ENCODE measurements around the gene CLVS2.

Gene CLVS2

GRCh38 chr6:122995921-122996793 lies at the start of gene CLVS2:
Gene CLVS2, plus strand, starts transcription at chr6:122996235. Its CDS starts 1,543 bp downstream, at chr6:122997778.
- no peak for DNase-seq

GRCh38 chr6:122947355-122947754 lies 48.7 kb upstream of the CLVS2 start:
- DNase-seq = no peak

GRCh38 chr6:122953766-122954165 lies 42.3 kb upstream of the CLVS2 start:
- DNase-seq = no peak

- no peak for DNase-seq
Observed at GRCh38 chr6:122956376-122956775, 39.7 kb upstream of the CLVS2 start.

GRCh38 chr6:122962000-122962624 lies 33.9 kb upstream of the CLVS2 start:
- DNase-seq = no peak

GRCh38 chr6:122969999-122970533 lies 26.0 kb upstream of the CLVS2 start:
- DNase-seq = no peak

- DNase-seq = no peak
Observed at GRCh38 chr6:122977180-122977579, 18.9 kb upstream of the CLVS2 start.

GRCh38 chr6:122984393-122984792 lies 11.6 kb upstream of the CLVS2 start:
- DNase-seq = no peak

- DNase-seq = no peak
Observed at GRCh38 chr6:122994256-122994655, 1.8 kb upstream of the CLVS2 start.

GRCh38 chr6:122996794-122997505 lies 915 bp downstream of the CLVS2 start:
- DNase-seq = no peak

GRCh38 chr6:122997541-122998150 lies 1.6 kb downstream of the CLVS2 start:
- DNase-seq = no peak

GRCh38 chr6:122998403-122998975 lies 2.5 kb downstream of the CLVS2 start:
- no peak for DNase-seq

GRCh38 chr6:123000244-123000770 lies 4.3 kb downstream of the CLVS2 start:
- DNase-seq = no peak

- no peak for DNase-seq
Observed at GRCh38 chr6:123001540-123001939, 5.5 kb downstream of the CLVS2 start.

- no peak for DNase-seq
Observed at GRCh38 chr6:123007885-123008284, 11.8 kb downstream of the CLVS2 start.

GRCh38 chr6:123009059-123009458 lies 13.0 kb downstream of the CLVS2 start:
- DNase-seq = no peak

GRCh38 chr6:123014835-123015234 lies 18.8 kb downstream of the CLVS2 start:
- DNase-seq = no peak

- no peak for DNase-seq
Observed at GRCh38 chr6:123016431-123017103, 20.5 kb downstream of the CLVS2 start.

- no peak for DNase-seq
Observed at GRCh38 chr6:123017104-123017682, 21.2 kb downstream of the CLVS2 start.

GRCh38 chr6:123022975-123023374 lies 26.9 kb downstream of the CLVS2 start:
- no peak for DNase-seq

GRCh38 chr6:123024976-123025375 lies 28.9 kb downstream of the CLVS2 start:
- DNase-seq = no peak
